NB4 (cell line): ENCODE data around the gene BCL6.

Source experiments
- TF ChIP-seq, protein P1 (sequence below): IDR thresholded peaks from 2 replicates; pipeline ENCODE4 v1.6.1; 2011; ENCODE audit warnings: low read depth, low read length
- TF ChIP-seq, protein P2 (sequence below): IDR thresholded peaks from one replicate; pipeline ENCODE4 v1.5.1; 2012; ENCODE audit warnings: low read depth, low read length

GRCh38 chr3:187685948-187686347 is 59.3 kb downstream of the BCL6 start:
- TF ChIP-seq, protein P1, sequence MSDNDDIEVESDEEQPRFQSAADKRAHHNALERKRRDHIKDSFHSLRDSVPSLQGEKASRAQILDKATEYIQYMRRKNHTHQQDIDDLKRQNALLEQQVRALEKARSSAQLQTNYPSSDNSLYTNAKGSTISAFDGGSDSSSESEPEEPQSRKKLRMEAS, result no peak
- TF ChIP-seq, protein P2, sequence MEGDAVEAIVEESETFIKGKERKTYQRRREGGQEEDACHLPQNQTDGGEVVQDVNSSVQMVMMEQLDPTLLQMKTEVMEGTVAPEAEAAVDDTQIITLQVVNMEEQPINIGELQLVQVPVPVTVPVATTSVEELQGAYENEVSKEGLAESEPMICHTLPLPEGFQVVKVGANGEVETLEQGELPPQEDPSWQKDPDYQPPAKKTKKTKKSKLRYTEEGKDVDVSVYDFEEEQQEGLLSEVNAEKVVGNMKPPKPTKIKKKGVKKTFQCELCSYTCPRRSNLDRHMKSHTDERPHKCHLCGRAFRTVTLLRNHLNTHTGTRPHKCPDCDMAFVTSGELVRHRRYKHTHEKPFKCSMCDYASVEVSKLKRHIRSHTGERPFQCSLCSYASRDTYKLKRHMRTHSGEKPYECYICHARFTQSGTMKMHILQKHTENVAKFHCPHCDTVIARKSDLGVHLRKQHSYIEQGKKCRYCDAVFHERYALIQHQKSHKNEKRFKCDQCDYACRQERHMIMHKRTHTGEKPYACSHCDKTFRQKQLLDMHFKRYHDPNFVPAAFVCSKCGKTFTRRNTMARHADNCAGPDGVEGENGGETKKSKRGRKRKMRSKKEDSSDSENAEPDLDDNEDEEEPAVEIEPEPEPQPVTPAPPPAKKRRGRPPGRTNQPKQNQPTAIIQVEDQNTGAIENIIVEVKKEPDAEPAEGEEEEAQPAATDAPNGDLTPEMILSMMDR, result no peak
